Measurements from ENCODE around the gene SLU7.

Gene SLU7

GRCh38 chr5:160418561-160419457 lies at the start of gene SLU7:
Gene SLU7, minus strand, starts transcription at chr5:160419081. Its CDS starts 3,787 bp downstream, at chr5:160415294.
- peak; percentile 89 for DNase-seq

- no peak for DNase-seq
Measured at GRCh38 chr5:160468363-160468975, 49.6 kb upstream of the SLU7 start.

GRCh38 chr5:160467555-160468362 lies 48.9 kb upstream of the SLU7 start:
- peak; percentile 49 for DNase-seq

GRCh38 chr5:160466889-160467554 lies 48.1 kb upstream of the SLU7 start:
- DNase-seq, result no peak

- DNase-seq, result no peak
Measured at GRCh38 chr5:160466116-160466515, 47.2 kb upstream of the SLU7 start.

- DNase-seq, result no peak
Measured at GRCh38 chr5:160464466-160464797, 45.6 kb upstream of the SLU7 start.

- no peak for DNase-seq
Measured at GRCh38 chr5:160463740-160464465, 45.0 kb upstream of the SLU7 start.

GRCh38 chr5:160463227-160463626 lies 44.3 kb upstream of the SLU7 start:
- no peak for DNase-seq

- DNase-seq, result no peak
Measured at GRCh38 chr5:160462167-160462566, 43.3 kb upstream of the SLU7 start.

- no peak for DNase-seq
Measured at GRCh38 chr5:160461378-160461777, 42.5 kb upstream of the SLU7 start.

- DNase-seq, result no peak
Measured at GRCh38 chr5:160460377-160461049, 41.6 kb upstream of the SLU7 start.

GRCh38 chr5:160458806-160459800 lies 40.2 kb upstream of the SLU7 start:
- no peak for DNase-seq

GRCh38 chr5:160457252-160457651 lies 38.4 kb upstream of the SLU7 start:
- DNase-seq, result no peak

- DNase-seq, result no peak
Measured at GRCh38 chr5:160456480-160457177, 37.7 kb upstream of the SLU7 start.

- no peak for DNase-seq
Measured at GRCh38 chr5:160455600-160455999, 36.7 kb upstream of the SLU7 start.

- no peak for DNase-seq
Measured at GRCh38 chr5:160453751-160454150, 34.9 kb upstream of the SLU7 start.

- no peak for DNase-seq
Measured at GRCh38 chr5:160452795-160453194, 33.9 kb upstream of the SLU7 start.

GRCh38 chr5:160452036-160452435 lies 33.2 kb upstream of the SLU7 start:
- no peak for DNase-seq

GRCh38 chr5:160451281-160451680 lies 32.4 kb upstream of the SLU7 start:
- no peak for DNase-seq

Measured in T1000 (cell line).